IgD-negative memory B cell (primary cell): ENCODE results near the gene ACBD6. TPM values are rescaled to one million over a fixed set of nuclear protein-coding genes. Genes with fewer than 3 reads are reported as not detected.
"Not testable (repeated sequence)": the region's sequence is repeated elsewhere in the genome, so short reads cannot be mapped to it uniquely, and the experiment has no call there.

Experiments
- H3K27ac Mint-ChIP-seq, 3 donors: one replicate each; pipeline ENCODE4 v1.8.0; 2020 to 2022; ENCODE audit warnings: mild to moderate bottlenecking in 3 of 3, mixed read lengths in 3 of 3, moderate library complexity in 1 of 3
- H3K27me3 Mint-ChIP-seq: one replicate; pipeline ENCODE4 v1.8.0; 2021; ENCODE audit warnings: mixed read lengths
- H3K36me3 Mint-ChIP-seq: one replicate; pipeline ENCODE4 v1.8.0; 2020; ENCODE audit warnings: mild to moderate bottlenecking, mixed read lengths
- H3K4me1 Mint-ChIP-seq, 3 donors: one replicate each; pipeline ENCODE4 v1.8.0; 2020 to 2022; ENCODE audit warnings: mixed read lengths in 3 of 3, mild to moderate bottlenecking in 1 of 3
- H3K4me3 Mint-ChIP-seq, 4 donors: one replicate each; pipeline ENCODE4 v1.8.0; 2020 to 2022; ENCODE audit warnings: mild to moderate bottlenecking in 4 of 4, mixed read lengths in 4 of 4, moderate library complexity in 3 of 4
- H3K9me3 Mint-ChIP-seq, 3 donors: one replicate each; pipeline ENCODE4 v1.8.0; 2020 to 2021; ENCODE audit warnings: mixed read lengths in 3 of 3, mild to moderate bottlenecking in 1 of 3
- polyA plus RNA-seq: library from polyadenylated mRNA; unstranded; fragments of 300-500 nt; fragmentation: Illumina TruSeq; gene quantifications from one replicate; pipeline ENCODE4 v1.2.3, GENCODE V29; 2021

The ACBD6 gene
- 41.5 TPM for polyA plus RNA-seq

- Mint-ChIP-seq H3K9me3 (no peaks in the 10 kb centered on the region), H3K27ac (peak within 1 kb of the TSS; percentile 98 to 99 (median 98)), H3K36me3 (no peaks in the 10 kb centered on the region), H3K4me1 (peaks cover 26 to 39% (median 27%) of the 10 kb centered on the region in 3 donors), H3K27me3 (no peaks in the 10 kb centered on the region), H3K4me3 (peak within 1 kb of the TSS; percentile 96 to 100 (median 98))
These were observed at the start of gene ACBD6 for GRCh38 chr1:180502361-180503279. ACBD6 (minus strand) TSS chr1:180502577; CDS start chr1:180502266, 311 bp downstream.

GRCh38 chr1:180551997-180552396 lies 49.6 kb upstream of the ACBD6 start:
- Mint-ChIP-seq H3K27me3 (peaks cover 6% of the 10 kb centered on the region), H3K27ac (no peak overlapping the region), H3K9me3 (no peaks in the 10 kb centered on the region), H3K4me3 (no peak overlapping the region), H3K4me1 (no peaks in the 10 kb centered on the region), H3K36me3 (no peaks in the 10 kb centered on the region)

- Mint-ChIP-seq H3K9me3 (no peaks in the 10 kb centered on the region), H3K27me3 (peaks cover 2% of the 10 kb centered on the region), H3K4me3 (no peak overlapping the region), H3K27ac (no peak overlapping the region), H3K4me1 (no peaks in the 10 kb centered on the region), H3K36me3 (no peaks in the 10 kb centered on the region)
These were observed 47.9 kb upstream of the ACBD6 start for GRCh38 chr1:180550241-180550640.

GRCh38 chr1:180549770-180550169 lies 47.4 kb upstream of the ACBD6 start:
- not testable (repeated sequence) for H3K36me3 Mint-ChIP-seq, H3K9me3 Mint-ChIP-seq, H3K4me3 Mint-ChIP-seq, H3K27me3 Mint-ChIP-seq, H3K4me1 Mint-ChIP-seq, H3K27ac Mint-ChIP-seq

GRCh38 chr1:180548686-180549317 lies 46.4 kb upstream of the ACBD6 start:
- Mint-ChIP-seq H3K27me3 (peaks cover 2% of the 10 kb centered on the region), H3K4me1 (no peaks in the 10 kb centered on the region), H3K9me3 (no peaks in the 10 kb centered on the region), H3K36me3 (no peaks in the 10 kb centered on the region), H3K27ac (no peak overlapping the region), H3K4me3 (no peak overlapping the region)

- Mint-ChIP-seq H3K4me1 (no peaks in the 10 kb centered on the region), H3K4me3 (no peak overlapping the region), H3K36me3 (no peaks in the 10 kb centered on the region), H3K9me3 (no peaks in the 10 kb centered on the region), H3K27me3 (no peaks in the 10 kb centered on the region), H3K27ac (no peak overlapping the region)
These were observed 43.6 kb upstream of the ACBD6 start for GRCh38 chr1:180545991-180546390.

GRCh38 chr1:180544050-180544449 lies 41.7 kb upstream of the ACBD6 start:
- H3K27ac Mint-ChIP-seq, result no peak overlapping the region
- H3K4me3 Mint-ChIP-seq, result no peak overlapping the region
- no peaks in the 10 kb centered on the region for H3K9me3 Mint-ChIP-seq

GRCh38 chr1:180542838-180543145 lies 40.4 kb upstream of the ACBD6 start:
- Mint-ChIP-seq H3K27me3 (peaks cover 2% of the 10 kb centered on the region), H3K27ac (no peak overlapping the region), H3K4me3 (no peak overlapping the region), H3K36me3 (no peaks in the 10 kb centered on the region), H3K9me3 (no peaks in the 10 kb centered on the region), H3K4me1 (no peaks in the 10 kb centered on the region)

More at GRCh38 chr1:180544050-180544449, 41.7 kb upstream of the ACBD6 start:
- Mint-ChIP-seq H3K36me3 (no peaks in the 10 kb centered on the region), H3K4me1 (no peaks in the 10 kb centered on the region), H3K27me3 (no peaks in the 10 kb centered on the region)

GRCh38 chr1:180542113-180542837 lies 39.9 kb upstream of the ACBD6 start:
- Mint-ChIP-seq H3K4me1 (no peaks in the 10 kb centered on the region), H3K4me3 (no peak overlapping the region), H3K36me3 (no peaks in the 10 kb centered on the region), H3K27me3 (peaks cover 2% of the 10 kb centered on the region), H3K9me3 (no peaks in the 10 kb centered on the region), H3K27ac (no peak overlapping the region)

GRCh38 chr1:180540697-180541594 lies 38.6 kb upstream of the ACBD6 start:
- Mint-ChIP-seq H3K36me3 (no peaks in the 10 kb centered on the region), H3K27ac (no peak overlapping the region), H3K4me3 (no peak overlapping the region), H3K27me3 (peaks cover 4% of the 10 kb centered on the region), H3K4me1 (no peaks in the 10 kb centered on the region), H3K9me3 (no peaks in the 10 kb centered on the region)

GRCh38 chr1:180539136-180539535 lies 36.8 kb upstream of the ACBD6 start:
- H3K27me3 Mint-ChIP-seq, result peaks cover 6% of the 10 kb centered on the region

GRCh38 chr1:180536821-180537372 lies 34.5 kb upstream of the ACBD6 start:
- Mint-ChIP-seq H3K36me3 (no peaks in the 10 kb centered on the region), H3K4me1 (peaks cover 0 to 4% (median 1%) of the 10 kb centered on the region in 3 donors), H3K4me3 (no peak overlapping the region), H3K9me3 (no peaks in the 10 kb centered on the region), H3K27ac (no peak overlapping the region), H3K27me3 (peaks cover 6% of the 10 kb centered on the region)

More at GRCh38 chr1:180539136-180539535, 36.8 kb upstream of the ACBD6 start:
- Mint-ChIP-seq H3K27ac (no peak overlapping the region), H3K4me3 (no peak overlapping the region), H3K36me3 (no peaks in the 10 kb centered on the region), H3K4me1 (no peaks in the 10 kb centered on the region), H3K9me3 (no peaks in the 10 kb centered on the region)

- no peaks in the 10 kb centered on the region for H3K9me3 Mint-ChIP-seq
- no peaks in the 10 kb centered on the region for H3K36me3 Mint-ChIP-seq
- no peak overlapping the region for H3K4me3 Mint-ChIP-seq
- peaks cover 6% of the 10 kb centered on the region for H3K27me3 Mint-ChIP-seq
- no peak overlapping the region for H3K27ac Mint-ChIP-seq
- H3K4me1 Mint-ChIP-seq, result peaks cover 0 to 4% (median 1%) of the 10 kb centered on the region in 3 donors
These were observed 33.1 kb upstream of the ACBD6 start for GRCh38 chr1:180535418-180535999.

- Mint-ChIP-seq H3K27me3 (peaks cover 6% of the 10 kb centered on the region), H3K36me3 (no peaks in the 10 kb centered on the region), H3K4me1 (peaks cover 0 to 4% (median 1%) of the 10 kb centered on the region in 3 donors), H3K27ac (no peak overlapping the region), H3K9me3 (no peaks in the 10 kb centered on the region), H3K4me3 (no peak overlapping the region)
These were observed 31.8 kb upstream of the ACBD6 start for GRCh38 chr1:180534214-180534613.
